GM23338 (cell line): ENCODE measurements around the gene OS9. TPM values are rescaled to one million over a fixed set of nuclear protein-coding genes. Genes with fewer than 3 reads are reported as not detected.

ENCODE experiments used
- ATAC-seq: fragments of 200-7000 bp; cut with Tn5 transposase; 3 replicates; pipeline ENCODE4 v1.9.1; 2020
- DNase-seq: peaks from one replicate; pipeline ENCODE4 v3.0.0-alpha.2; 2015; ENCODE audit warnings: low spot score
- H2AFZ ChIP-seq: fragments of 200-600 bp; sonication (generic); 2 replicates; pipeline ENCODE4 v1.8.0; 2016; ENCODE audit warnings: antibody characterized with exemption, mild to moderate bottlenecking, moderate library complexity
- H3F3A ChIP-seq: fragments of 200-600 bp; sonication (generic); replicated peaks from 2 replicates; pipeline ENCODE4 v1.8.0; 2017; ENCODE audit warnings: antibody characterized with exemption, mixed run types, low read depth
- H3K27ac ChIP-seq: fragments of 200-600 bp; sonication (generic); 2 replicates; pipeline ENCODE4 v1.6.1; 2016; ENCODE audit warnings: low read depth
- H3K27me3 ChIP-seq: fragments of 200-600 bp; sonication (generic); 2 replicates; pipeline ENCODE4 v1.8.0; 2016; ENCODE audit warnings: mild to moderate bottlenecking, mixed run types, moderate library complexity; ENCODE audit not compliant: insufficient read depth
- H3K36me3 ChIP-seq: fragments of 200-600 bp; sonication (generic); 2 replicates; pipeline ENCODE4 v1.8.0; 2016; ENCODE audit warnings: mild to moderate bottlenecking; ENCODE audit not compliant: insufficient read depth
- H3K4me1 ChIP-seq: fragments of 200-600 bp; sonication (generic); 2 replicates; pipeline ENCODE4 v1.8.0; 2016; ENCODE audit warnings: mild to moderate bottlenecking, moderate library complexity; ENCODE audit not compliant: insufficient read depth
- H3K4me2 ChIP-seq: fragments of 200-600 bp; sonication (generic); 2 replicates; pipeline ENCODE4 v1.7.1; 2017; ENCODE audit warnings: mixed run types
- H3K4me3 ChIP-seq: fragments of 200-600 bp; sonication (generic); 2 replicates; pipeline ENCODE4 v1.6.1; 2016; ENCODE audit warnings: mixed run types
- H3K79me2 ChIP-seq: fragments of 200-600 bp; sonication (generic); replicated peaks from 2 replicates; pipeline ENCODE4 v1.8.0; 2017; ENCODE audit warnings: mild to moderate bottlenecking; ENCODE audit not compliant: insufficient read depth
- H3K9me2 ChIP-seq: fragments of 200-600 bp; sonication (generic); 2 replicates; pipeline ENCODE4 v1.8.0; 2017; ENCODE audit not compliant: insufficient read depth
- H4K20me1 ChIP-seq: fragments of 200-600 bp; sonication (generic); replicated peaks from 2 replicates; pipeline ENCODE4 v1.8.0; 2017; ENCODE audit warnings: mild to moderate bottlenecking; ENCODE audit not compliant: insufficient read depth
- H3K27ac Mint-ChIP-seq: 2 replicates; pipeline ENCODE4 v1.8.0; 2020; ENCODE audit warnings: inconsistent platforms, mild to moderate bottlenecking, moderate library complexity, mixed read lengths
- H3K27me3 Mint-ChIP-seq: 3 replicates; pipeline ENCODE4 v1.8.0; 2022; ENCODE audit warnings: low read depth, mild to moderate bottlenecking, moderate library complexity, mixed read lengths, inconsistent platforms; ENCODE audit not compliant: insufficient read depth, poor library complexity
- H3K36me3 Mint-ChIP-seq: 3 replicates; pipeline ENCODE4 v1.8.0; 2021; ENCODE audit warnings: low read depth, mild to moderate bottlenecking, inconsistent platforms, moderate library complexity, mixed read lengths
- H3K4me1 Mint-ChIP-seq: 3 replicates; pipeline ENCODE4 v1.8.0; 2020; ENCODE audit warnings: mild to moderate bottlenecking, inconsistent platforms, mixed read lengths
- H3K4me3 Mint-ChIP-seq: 3 replicates; pipeline ENCODE4 v1.8.0; 2021; ENCODE audit warnings: moderate library complexity, mild to moderate bottlenecking, inconsistent platforms, mixed read lengths
- H3K9me3 Mint-ChIP-seq: 3 replicates; pipeline ENCODE4 v1.8.0; 2020; ENCODE audit warnings: moderate library complexity, mild to moderate bottlenecking, inconsistent platforms, mixed read lengths
- CREB1 ChIP-seq: fragments of 250-450 bp; sonication (Bioruptor Pico); IDR thresholded peaks from 2 replicates; pipeline ENCODE4 v1.5.0; 2020; ENCODE audit warnings: low read depth, mild to moderate bottlenecking, moderate library complexity
- EZH2phosphoT487 ChIP-seq: fragments of 200-600 bp; sonication (generic); IDR thresholded peaks from one replicate; pipeline ENCODE4 v1.8.1; 2018; ENCODE audit warnings: antibody characterized with exemption; ENCODE audit not compliant: unreplicated experiment
- POLR2AphosphoS5 ChIP-seq: IDR thresholded peaks from 2 replicates; pipeline ENCODE4 v1.6.1; 2016; ENCODE audit warnings: antibody characterized with exemption, low read depth
- ZNF331 ChIP-seq: fragments of 250-450 bp; sonication (Bioruptor Pico); IDR thresholded peaks from 2 replicates; pipeline ENCODE4 v1.5.0; 2020; ENCODE audit warnings: low read depth, mild to moderate bottlenecking, moderate library complexity
- ZNF462 ChIP-seq: fragments of 250-450 bp; sonication (Bioruptor Pico); IDR thresholded peaks from 2 replicates; pipeline ENCODE4 v1.5.0; 2020; ENCODE audit warnings: mild to moderate bottlenecking, moderate library complexity
- polyA plus RNA-seq: library from polyadenylated mRNA; unstranded; fragments of >200 nt; fragmentation: Nextera tagmentation; extraction: Ambion mirVana; gene quantifications from 2 replicates; pipeline ENCODE4 v1.2.1, GENCODE V29; 2016
- total RNA-seq: library from RNA; depleted of rRNA; stranded (reverse); fragments of >200 nt; shearing (Covaris generic); gene quantifications from 2 replicates; pipeline ENCODE4 v1.2.3, GENCODE V29; 2014

The OS9 gene
- total and polyA plus RNA-seq, 2 experiments from 2014 or later: 27.5 to 79.7 TPM

- no peaks in the 10 kb centered on the region; the same call in 1 of the 2 replicates for H3K36me3 ChIP-seq
- H3K27ac ChIP-seq: no peak overlapping the region
- peak overlapping the region; percentile 68 for H3K4me3 Mint-ChIP-seq
- H3K36me3 Mint-ChIP-seq: peaks cover 35% of the 10 kb centered on the region
- H3K27me3 Mint-ChIP-seq: peaks cover 45% of the 10 kb centered on the region
- no peak for DNase-seq
- no peak overlapping the region for H2AFZ ChIP-seq
- H3F3A ChIP-seq: peaks cover 11% of the 10 kb centered on the region
- no peaks in the 10 kb centered on the region for H3K79me2 ChIP-seq
- no peak for ATAC-seq
- TF ChIP-seq ZNF331 (CRISPR knock-in tag): no peak
- TF ChIP-seq ZNF462 (CRISPR knock-in tag): no peak
- peaks cover 21% of the 10 kb centered on the region; the same call in 1 of the 2 replicates for H3K4me1 ChIP-seq
- peak overlapping the region; percentile 83 for H3K4me3 ChIP-seq
- 0 out of 2 replicates have a peak, but pooled peaks cover 7% of the 10 kb centered on the region for H4K20me1 ChIP-seq
- H3K27me3 ChIP-seq: peaks cover 57% of the 10 kb centered on the region
- H3K4me1 Mint-ChIP-seq: peaks cover 39% of the 10 kb centered on the region
- H3K27ac Mint-ChIP-seq: no peak overlapping the region
- no peaks in the 10 kb centered on the region for H3K9me2 ChIP-seq
- H3K4me2 ChIP-seq: peak overlapping the region; percentile 97
- H3K9me3 Mint-ChIP-seq: no peaks in the 10 kb centered on the region
These were observed 73.4 kb downstream of the OS9 start for GRCh38 chr12:57767305-57767698.

- Histone ChIP-seq H3K27me3 (peaks cover 54% of the 10 kb centered on the region), H3K79me2 (no peaks in the 10 kb centered on the region), H3K9me2 (no peaks in the 10 kb centered on the region), H3K36me3 (no peaks in the 10 kb centered on the region; the same call in 1 of the 2 replicates), H3K4me2 (no peak overlapping the region), H2AFZ (no peak overlapping the region), H3K27ac (no peak overlapping the region), H4K20me1 (0 out of 2 replicates have a peak, but pooled peaks cover 7% of the 10 kb centered on the region), H3K4me1 (peaks cover 21% of the 10 kb centered on the region; the same call in 1 of the 2 replicates), H3K4me3 (no peak overlapping the region), H3F3A (peaks cover 11% of the 10 kb centered on the region)
- ATAC-seq (no peak), DNase-seq (no peak)
- Mint-ChIP-seq H3K4me3 (0 out of 3 replicates have a peak overlapping the region, but pooled peaks have one; percentile 68), H3K9me3 (no peaks in the 10 kb centered on the region; the same call in 2 of the 3 replicates), H3K36me3 (peaks cover 35% of the 10 kb centered on the region), H3K27me3 (peaks cover 47% of the 10 kb centered on the region), H3K27ac (no peak overlapping the region), H3K4me1 (peaks cover 40% of the 10 kb centered on the region)
- TF ChIP-seq ZNF331 (CRISPR knock-in tag) (no peak), POLR2AphosphoS5 (no peak), CREB1 (no peak), EZH2phosphoT487 (no peak), ZNF462 (CRISPR knock-in tag) (no peak)
These were observed 73.9 kb downstream of the OS9 start for GRCh38 chr12:57767876-57768275.
